Endodermal cell (in vitro differentiated cells): ENCODE results near the gene MICAL3. TPM values are rescaled to one million over a fixed set of nuclear protein-coding genes. Genes with fewer than 3 reads are reported as not detected.

Experiments
- DNase-seq: peaks from one replicate; pipeline ENCODE4 v3.0.0-alpha.2; 2017
- H3K27ac ChIP-seq: 2 replicates; pipeline ENCODE4 v1.5.1; 2013; ENCODE audit warnings: mild to moderate bottlenecking, low read depth, low read length, moderate library complexity
- H3K27me3 ChIP-seq: 2 replicates; pipeline ENCODE4 v1.6.1; 2013; ENCODE audit warnings: mild to moderate bottlenecking, low read length, moderate library complexity; ENCODE audit not compliant: insufficient read depth, control insufficient read depth, poor library complexity, severe bottlenecking
- H3K36me3 ChIP-seq: 2 replicates; pipeline ENCODE4 v1.7.0; 2013; ENCODE audit warnings: mild to moderate bottlenecking, low read length, moderate library complexity; ENCODE audit not compliant: control insufficient read depth, insufficient read depth
- H3K4me1 ChIP-seq: one replicate; pipeline ENCODE4 v1.7.0; 2013; ENCODE audit warnings: low read length; ENCODE audit not compliant: control insufficient read depth, insufficient read depth
- H3K4me3 ChIP-seq: 2 replicates; pipeline ENCODE4 v1.5.1; 2013; ENCODE audit warnings: mild to moderate bottlenecking, low read length, moderate library complexity
- H3K9ac ChIP-seq: 2 replicates; pipeline ENCODE4 v1.6.1; 2013; ENCODE audit warnings: mild to moderate bottlenecking, low read length, moderate library complexity; ENCODE audit not compliant: poor library complexity, severe bottlenecking; ENCODE audit errors: extremely low read depth
- H3K9me3 ChIP-seq: 2 replicates; pipeline ENCODE4 v1.6.1; 2013; ENCODE audit warnings: mild to moderate bottlenecking, low read length, moderate library complexity; ENCODE audit not compliant: control insufficient read depth
- H3K27ac Mint-ChIP-seq: 2 replicates; pipeline ENCODE4 v1.8.0; 2020; ENCODE audit warnings: mixed read lengths
- H3K27me3 Mint-ChIP-seq: 2 replicates; pipeline ENCODE4 v1.8.0; 2021; ENCODE audit warnings: mild to moderate bottlenecking, mixed read lengths; ENCODE audit not compliant: insufficient read depth
- H3K36me3 Mint-ChIP-seq: 2 replicates; pipeline ENCODE4 v1.8.0; 2020; ENCODE audit warnings: low read depth, mixed read lengths
- H3K4me1 Mint-ChIP-seq: 2 replicates; pipeline ENCODE4 v1.8.0; 2020; ENCODE audit warnings: mixed read lengths
- H3K4me3 Mint-ChIP-seq: 2 replicates; pipeline ENCODE4 v1.8.0; 2020; ENCODE audit warnings: mild to moderate bottlenecking, moderate library complexity, mixed read lengths
- H3K9me3 Mint-ChIP-seq: 2 replicates; pipeline ENCODE4 v1.8.0; 2020; ENCODE audit warnings: mild to moderate bottlenecking, mixed read lengths
- WGBS, 2 experiments: methylation state at CpG; one replicate each; pipeline versions ENCODE4 v1.1.5 to v1.1.7; 2013; ENCODE audit warnings: missing lambda C conversion rate in 2 of 2, mixed read lengths in 1 of 2; ENCODE audit not compliant: insufficient coverage in 1 of 2, insufficient read length in 1 of 2; 5-methylcytosine and 5-hydroxymethylcytosine counted together
- total RNA-seq, 2 donors: library from RNA; stranded (reverse); fragmentation: NEBNext Ultra II Directional in 1 of 2; extraction: Animal tissue kit (Norgen Biotek cat#: 25700) in 1 of 2; gene quantifications; 2 replicates in 1 of 2; 3 replicates in 1 of 2; pipeline ENCODE4 v1.2.1, GENCODE V29; 2021
- TF ChIP-seq, protein P1 (sequence below): fragments of 200-600 bp; sonication (generic); conservative IDR thresholded peaks from 2 replicates; pipeline ENCODE4 v1.5.0; 2021; ENCODE audit warnings: antibody characterized with exemption, mild to moderate bottlenecking

Gene MICAL3
- total RNA-seq, 2 donors from 2014 or later, result 42.8 to 48.1 TPM

DNA sequence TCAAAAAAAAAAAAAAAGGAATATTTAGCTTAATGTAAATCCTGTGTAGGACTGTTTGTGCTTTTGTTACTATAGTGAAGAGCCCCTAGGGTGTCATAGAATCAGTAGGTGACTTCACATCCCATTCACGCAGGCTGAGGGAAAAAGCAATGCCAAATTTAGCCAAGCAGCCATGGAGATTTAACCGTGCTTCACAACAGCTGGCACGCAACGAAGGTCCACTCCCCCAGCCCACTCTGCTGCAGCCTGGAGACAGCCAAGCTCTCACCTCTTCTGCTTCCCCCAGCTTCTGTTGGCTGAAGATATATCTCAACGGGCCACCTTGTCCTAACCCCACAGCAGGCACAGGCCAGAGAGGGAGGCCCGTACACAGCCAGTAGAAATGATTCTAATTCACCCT is 171.3 kb downstream of the MICAL3 start:
- H3K27ac ChIP-seq, result no peak overlapping the region
- H3K27me3 ChIP-seq, result no peaks in the 10 kb centered on the region
- Mint-ChIP-seq H3K4me1 (peaks cover 8% of the 10 kb centered on the region), H3K9me3 (no peaks in the 10 kb centered on the region), H3K36me3 (peaks cover 11% of the 10 kb centered on the region), H3K4me3 (no peak overlapping the region), H3K27ac (no peak overlapping the region), H3K27me3 (no peaks in the 10 kb centered on the region)
- 95 to 100% methylated on average over 4 to 6 of the region's 6 CpGs for WGBS, 2 experiments
- no peak overlapping the region for H3K9ac ChIP-seq
- peaks cover 2% of the 10 kb centered on the region for H3K4me1 ChIP-seq
- peaks cover 4% of the 10 kb centered on the region for H3K36me3 ChIP-seq
- TF ChIP-seq, protein P1, sequence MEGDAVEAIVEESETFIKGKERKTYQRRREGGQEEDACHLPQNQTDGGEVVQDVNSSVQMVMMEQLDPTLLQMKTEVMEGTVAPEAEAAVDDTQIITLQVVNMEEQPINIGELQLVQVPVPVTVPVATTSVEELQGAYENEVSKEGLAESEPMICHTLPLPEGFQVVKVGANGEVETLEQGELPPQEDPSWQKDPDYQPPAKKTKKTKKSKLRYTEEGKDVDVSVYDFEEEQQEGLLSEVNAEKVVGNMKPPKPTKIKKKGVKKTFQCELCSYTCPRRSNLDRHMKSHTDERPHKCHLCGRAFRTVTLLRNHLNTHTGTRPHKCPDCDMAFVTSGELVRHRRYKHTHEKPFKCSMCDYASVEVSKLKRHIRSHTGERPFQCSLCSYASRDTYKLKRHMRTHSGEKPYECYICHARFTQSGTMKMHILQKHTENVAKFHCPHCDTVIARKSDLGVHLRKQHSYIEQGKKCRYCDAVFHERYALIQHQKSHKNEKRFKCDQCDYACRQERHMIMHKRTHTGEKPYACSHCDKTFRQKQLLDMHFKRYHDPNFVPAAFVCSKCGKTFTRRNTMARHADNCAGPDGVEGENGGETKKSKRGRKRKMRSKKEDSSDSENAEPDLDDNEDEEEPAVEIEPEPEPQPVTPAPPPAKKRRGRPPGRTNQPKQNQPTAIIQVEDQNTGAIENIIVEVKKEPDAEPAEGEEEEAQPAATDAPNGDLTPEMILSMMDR, result no peak
- H3K9me3 ChIP-seq, result no peaks in the 10 kb centered on the region
- H3K4me3 ChIP-seq, result no peak overlapping the region
- no peak for DNase-seq

DNA sequence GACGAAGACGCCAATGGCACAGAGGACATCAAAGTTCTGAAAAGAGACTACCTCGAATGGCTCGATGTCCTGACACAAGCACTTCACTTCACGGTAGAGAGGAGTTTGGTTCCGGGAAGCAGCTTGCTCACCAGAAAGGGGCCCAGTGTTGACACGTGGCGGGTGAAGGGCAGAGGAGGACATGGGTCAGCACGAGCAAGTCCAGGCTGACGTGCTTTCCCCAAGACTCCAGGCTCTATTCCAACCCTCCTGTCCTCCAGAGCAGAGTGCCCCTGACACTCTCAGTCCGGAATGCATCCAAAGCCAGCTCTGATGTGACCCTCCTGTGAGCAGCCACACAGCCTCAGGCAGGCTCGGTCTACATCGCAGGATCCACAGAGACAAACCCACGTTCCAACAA is 172.6 kb downstream of the MICAL3 start:
- Mint-ChIP-seq H3K9me3 (no peaks in the 10 kb centered on the region), H3K4me1 (peaks cover 7% of the 10 kb centered on the region), H3K36me3 (peaks cover 11% of the 10 kb centered on the region), H3K27ac (no peak overlapping the region), H3K27me3 (no peaks in the 10 kb centered on the region), H3K4me3 (no peak overlapping the region)
- Histone ChIP-seq H3K4me1 (peaks cover 5% of the 10 kb centered on the region), H3K4me3 (no peak overlapping the region), H3K27ac (no peak overlapping the region), H3K9ac (no peak overlapping the region), H3K36me3 (peaks cover 4% of the 10 kb centered on the region), H3K27me3 (no peaks in the 10 kb centered on the region), H3K9me3 (no peaks in the 10 kb centered on the region)
- 92 to 98% methylated on average over 12 to 14 of the region's 14 CpGs for WGBS, 2 experiments
- TF ChIP-seq, protein P1, result no peak
- no peak for DNase-seq

DNA sequence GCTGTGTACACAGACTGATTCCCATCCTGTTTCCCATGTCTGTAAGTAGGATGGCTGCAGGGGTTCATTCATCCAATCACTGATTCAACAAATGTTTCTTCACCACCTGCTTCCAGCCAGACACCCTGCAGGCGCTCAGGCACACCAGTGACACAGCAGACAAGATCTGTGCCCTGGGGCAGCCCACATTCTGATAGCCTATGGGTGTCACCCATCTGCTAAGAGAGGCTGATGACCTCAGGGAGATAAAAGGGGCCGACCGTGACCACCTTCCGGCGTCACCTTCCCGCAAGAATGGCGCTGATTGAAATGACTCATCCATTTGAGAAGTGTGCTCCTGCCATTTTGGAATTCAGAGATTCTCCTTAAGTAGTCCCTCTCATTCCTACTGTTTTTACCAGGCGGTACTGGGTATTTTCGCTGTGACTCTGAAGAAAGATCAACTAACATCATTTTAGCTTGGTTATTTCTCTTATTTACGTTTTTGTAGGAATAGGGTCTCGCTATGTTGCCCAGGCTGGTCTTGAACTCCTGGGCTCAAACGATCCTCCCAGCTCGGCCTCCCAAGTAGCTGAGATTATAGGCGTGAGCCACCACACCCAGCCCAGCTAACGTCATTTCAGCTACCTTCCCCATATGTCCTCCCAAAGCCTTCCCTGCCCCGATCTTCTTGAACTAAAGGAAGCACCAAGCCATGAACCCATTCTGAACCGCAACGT is 176.8 kb downstream of the MICAL3 start:
- peaks cover 9% of the 10 kb centered on the region for H3K4me1 Mint-ChIP-seq
- H3K36me3 Mint-ChIP-seq, result peaks cover 15% of the 10 kb centered on the region
- Histone ChIP-seq H3K36me3 (no peaks in the 10 kb centered on the region), H3K9me3 (no peaks in the 10 kb centered on the region), H3K27ac (no peak overlapping the region), H3K4me3 (no peak overlapping the region), H3K27me3 (no peaks in the 10 kb centered on the region), H3K9ac (no peak overlapping the region), H3K4me1 (peaks cover 11% of the 10 kb centered on the region)
- DNase-seq, result peak; percentile 62
- 95 to 96% methylated on average over 14 to 18 of the region's 18 CpGs for WGBS, 2 experiments
- H3K9me3 Mint-ChIP-seq, result no peaks in the 10 kb centered on the region
- TF ChIP-seq, protein P1, result no peak
- no peak overlapping the region for H3K4me3 Mint-ChIP-seq
- H3K27me3 Mint-ChIP-seq, result no peaks in the 10 kb centered on the region
- peak overlapping the region; percentile 29 for H3K27ac Mint-ChIP-seq
